HG03521 (cell line): ENCODE data around the gene GHR.
"Not testable (repeated sequence)": the region's sequence is repeated elsewhere in the genome, so short reads cannot be mapped to it uniquely, and the experiment has no call there.

Experiments used
- ATAC-seq: cut with Tn5 transposase; IDR thresholded peaks from one replicate; pipeline ENCODE4 v1.9.1; 2021; ENCODE audit warnings: mild to moderate bottlenecking, moderate library complexity; ENCODE audit not compliant: unreplicated experiment

The GHR gene

DNA sequence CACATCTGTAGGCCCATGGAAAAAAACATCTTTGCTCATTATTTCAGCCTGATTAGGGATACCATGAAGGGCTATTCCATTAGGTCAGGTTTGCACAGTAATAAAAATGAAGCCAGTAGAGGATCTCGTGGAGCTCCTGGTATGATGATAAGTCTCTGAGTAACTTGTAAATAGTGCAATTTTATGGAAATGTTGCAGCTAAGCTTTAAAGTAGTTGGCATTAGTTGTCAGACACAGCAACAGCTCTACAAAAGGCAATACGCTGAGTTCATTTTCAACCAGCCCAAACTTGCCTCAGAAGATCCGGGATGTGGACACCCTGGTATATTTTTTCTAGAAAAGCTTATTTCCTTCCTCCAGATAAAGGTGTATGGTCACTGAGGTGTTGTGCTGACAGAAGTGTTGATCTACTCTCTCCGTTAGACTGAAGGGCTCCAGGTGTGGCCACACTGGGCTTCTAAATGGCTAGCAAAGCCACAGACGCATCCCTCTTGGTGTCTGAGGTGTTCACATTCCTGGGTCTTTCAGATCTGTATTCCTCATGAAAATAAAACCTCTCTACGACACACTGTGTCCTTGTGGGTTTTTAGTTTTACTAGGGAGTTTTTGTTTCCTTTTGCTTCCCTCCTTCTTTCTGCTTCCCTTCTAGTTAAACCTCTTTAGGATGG lies 141.6 kb downstream of the GHR start:
- ATAC-seq: no peak

DNA sequence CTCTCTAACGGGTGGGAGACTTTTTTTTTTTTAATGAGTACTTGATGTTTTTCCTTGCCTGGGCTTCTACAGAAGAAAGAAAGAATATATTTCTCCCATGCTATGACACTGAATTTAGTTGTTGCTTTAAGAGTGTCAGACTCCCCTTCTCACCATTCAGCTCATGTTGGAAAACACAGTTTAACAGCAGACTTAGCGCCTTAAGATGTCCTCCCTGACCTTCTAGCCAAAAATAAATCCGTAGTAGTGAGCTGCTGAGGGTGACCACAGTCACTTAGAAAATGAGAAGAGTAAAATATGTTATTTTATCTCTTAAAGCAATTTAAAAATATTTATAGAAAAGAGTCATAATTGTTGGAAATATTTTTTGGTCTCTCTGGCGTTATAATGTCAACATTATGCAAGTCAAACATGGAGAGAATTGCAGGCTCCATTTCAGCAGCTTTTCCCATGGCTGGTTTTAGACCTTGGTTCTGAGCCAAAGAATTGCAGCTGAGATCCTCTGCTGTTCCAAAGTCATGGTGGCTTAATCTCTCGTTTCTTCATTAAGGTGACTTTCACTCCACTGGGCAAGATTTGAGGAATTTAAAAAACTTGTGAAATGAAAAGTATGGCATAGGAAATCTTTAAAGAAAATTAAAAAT lies 143.5 kb downstream of the GHR start:
- ATAC-seq: no peak

DNA sequence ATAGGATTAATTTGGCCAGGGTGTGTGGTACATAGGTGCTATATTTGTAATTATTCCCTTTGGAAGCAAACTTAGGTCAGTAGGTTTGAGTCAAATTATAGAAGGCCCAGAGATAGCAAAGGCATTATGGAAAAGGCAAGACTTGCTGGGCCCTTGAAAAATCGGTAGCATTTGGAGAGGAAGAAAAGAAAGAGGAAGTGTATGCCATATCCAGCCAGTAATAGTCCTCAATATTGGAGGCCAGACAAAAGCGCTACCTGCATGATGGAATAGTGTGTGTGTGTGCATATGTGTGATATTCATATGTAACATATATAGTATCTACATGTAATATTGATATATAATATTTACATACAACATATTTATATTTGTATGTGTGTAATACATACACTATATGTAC lies 146.1 kb downstream of the GHR start:
- no peak for ATAC-seq

DNA sequence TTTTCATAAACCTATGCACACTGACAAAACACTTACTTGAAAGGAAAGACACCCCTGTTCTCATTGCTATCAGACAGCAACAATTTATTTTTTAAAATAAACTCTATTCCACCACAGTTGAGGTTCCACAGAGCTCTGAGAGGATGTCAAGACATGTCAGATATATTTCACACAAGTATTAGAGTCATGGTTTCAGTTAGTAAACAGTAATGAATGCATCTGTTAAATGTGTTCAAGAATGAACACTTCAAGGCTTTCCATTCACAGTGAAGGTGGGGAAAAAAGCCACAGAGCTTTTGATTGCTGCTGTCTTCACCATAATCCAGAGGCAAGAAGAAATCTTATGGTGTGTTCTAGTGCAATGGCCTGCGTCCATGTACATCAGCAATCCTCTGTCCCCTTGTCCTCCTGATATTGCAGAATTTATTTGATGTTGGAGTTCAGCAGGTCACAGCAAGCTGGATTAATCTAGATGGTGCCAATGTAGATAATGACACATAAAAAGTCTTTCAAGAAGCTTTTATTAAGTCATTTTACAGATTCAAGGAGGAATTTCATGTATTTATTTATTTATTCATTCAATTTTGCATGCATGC lies 146.8 kb downstream of the GHR start:
- ATAC-seq: no peak

DNA sequence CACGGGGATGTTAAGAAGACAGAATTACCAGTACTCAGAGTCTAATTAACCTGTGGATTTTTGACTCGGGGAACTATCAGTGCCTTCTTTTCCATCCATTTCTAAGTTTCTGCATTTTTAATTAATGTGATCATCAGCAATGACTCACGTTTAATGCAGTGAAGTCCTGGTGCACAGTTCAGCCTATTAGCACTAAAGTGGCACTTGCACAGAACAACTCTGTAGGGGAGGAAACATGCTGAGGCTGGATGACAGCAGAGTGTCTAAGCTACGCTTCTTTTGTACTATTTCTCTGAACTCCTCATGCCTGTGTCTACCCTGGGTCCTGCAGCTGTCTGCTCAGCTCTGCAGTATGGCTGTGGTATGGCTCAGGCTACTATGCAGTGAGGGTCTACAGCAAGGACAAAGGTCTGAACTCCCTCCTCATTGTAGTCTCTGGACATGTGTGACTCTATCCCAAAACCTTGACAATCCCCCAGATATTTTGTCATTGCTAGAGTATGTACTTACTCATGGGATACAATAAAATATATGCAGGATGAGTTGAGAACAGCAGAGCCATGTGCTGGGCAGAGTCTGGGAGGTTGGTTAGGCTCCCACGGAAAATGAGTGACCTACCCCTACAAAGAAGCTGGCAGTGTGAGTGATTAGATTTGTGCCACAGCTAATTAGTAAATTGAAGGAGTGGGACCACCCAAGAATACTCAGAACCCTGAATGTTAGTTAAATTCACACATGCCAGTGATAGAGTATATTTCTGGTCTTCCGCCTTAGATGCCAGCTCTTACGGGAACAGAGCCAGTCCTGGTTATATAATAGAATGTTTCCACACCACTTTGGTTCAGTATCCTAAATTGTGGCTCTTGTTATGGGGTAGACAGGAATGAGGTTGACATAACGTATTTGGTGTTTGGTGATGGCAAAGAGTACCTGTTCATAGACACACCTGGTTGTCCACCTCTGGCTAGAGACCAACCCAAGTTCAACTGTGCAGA lies 148.0 kb downstream of the GHR start:
- ATAC-seq: no peak

DNA sequence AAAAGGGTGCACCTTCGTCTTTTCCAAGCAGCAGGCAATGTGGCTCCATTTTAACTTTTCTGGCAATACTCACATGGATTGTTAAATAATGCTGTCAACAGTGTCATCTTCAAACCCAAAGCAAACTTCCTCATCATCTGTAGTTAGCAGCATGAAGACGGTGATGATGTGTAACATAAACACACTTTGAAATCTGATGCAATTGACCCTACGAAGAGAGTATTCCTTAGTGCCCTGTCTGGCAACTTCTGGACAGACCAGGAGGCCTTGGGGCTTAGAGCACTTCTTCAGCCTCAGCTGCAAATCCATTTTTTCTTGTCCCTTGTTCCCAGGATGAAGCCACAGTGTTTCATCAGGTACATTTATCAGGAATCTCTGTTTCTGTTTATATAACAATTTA lies 149.1 kb downstream of the GHR start:
- ATAC-seq: no peak

DNA sequence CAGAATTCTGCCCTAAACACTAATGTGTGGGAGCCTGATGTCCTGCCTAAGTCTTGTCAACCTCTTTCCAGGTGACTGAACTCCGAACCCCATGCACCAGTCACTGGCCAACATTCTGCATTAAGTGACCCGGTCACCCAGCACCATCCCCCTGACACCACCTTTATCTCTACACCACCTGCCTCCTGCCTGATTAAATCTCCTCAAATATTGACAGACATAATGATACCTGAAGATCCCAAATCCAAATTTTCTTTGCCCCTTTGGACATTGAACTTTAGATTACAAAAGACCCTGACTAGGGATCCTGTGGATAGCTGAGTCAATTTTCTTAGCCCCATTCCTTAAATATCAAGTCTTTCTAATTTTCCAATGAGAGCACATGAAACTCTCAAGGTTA lies 150.1 kb downstream of the GHR start:
- no peak for ATAC-seq

DNA sequence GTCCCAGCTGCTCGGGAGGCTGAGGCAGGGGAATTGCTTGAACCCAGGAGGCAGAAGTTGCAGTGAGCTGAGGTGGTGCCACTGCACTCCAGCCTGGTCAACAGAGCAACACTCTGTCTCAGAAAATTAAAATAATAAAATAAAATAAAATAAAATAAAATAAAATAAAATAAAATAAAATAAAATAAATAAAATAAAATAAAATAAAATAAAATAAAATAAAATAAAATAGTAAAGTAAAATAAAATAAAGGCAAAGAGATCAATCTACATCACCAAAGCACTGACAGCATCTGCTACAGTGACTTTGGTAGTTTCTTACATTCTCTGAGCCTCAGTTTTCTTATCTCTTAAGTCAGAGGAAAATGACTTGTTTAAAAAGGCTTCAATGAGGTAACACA lies 152.7 kb downstream of the GHR start:
- ATAC-seq: not testable (repeated sequence)

DNA sequence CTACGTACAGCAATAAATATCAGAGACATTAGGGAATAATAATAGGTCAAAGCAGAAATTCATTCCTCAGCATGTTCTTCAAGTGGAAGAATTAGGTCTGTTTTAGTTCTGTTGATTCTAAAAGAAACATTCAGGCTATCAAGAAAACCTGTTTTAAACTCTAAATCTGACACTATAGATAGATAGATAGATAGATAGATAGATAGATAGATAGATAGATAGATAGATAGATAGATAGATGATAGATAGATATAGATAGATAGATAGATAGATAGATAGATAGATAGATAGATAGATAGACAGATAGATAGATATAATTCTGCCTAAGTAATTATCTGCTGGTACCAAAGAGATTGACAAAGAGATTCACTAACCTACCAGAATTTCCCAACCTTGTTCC lies 155.7 kb downstream of the GHR start:
- not testable (repeated sequence) for ATAC-seq

DNA sequence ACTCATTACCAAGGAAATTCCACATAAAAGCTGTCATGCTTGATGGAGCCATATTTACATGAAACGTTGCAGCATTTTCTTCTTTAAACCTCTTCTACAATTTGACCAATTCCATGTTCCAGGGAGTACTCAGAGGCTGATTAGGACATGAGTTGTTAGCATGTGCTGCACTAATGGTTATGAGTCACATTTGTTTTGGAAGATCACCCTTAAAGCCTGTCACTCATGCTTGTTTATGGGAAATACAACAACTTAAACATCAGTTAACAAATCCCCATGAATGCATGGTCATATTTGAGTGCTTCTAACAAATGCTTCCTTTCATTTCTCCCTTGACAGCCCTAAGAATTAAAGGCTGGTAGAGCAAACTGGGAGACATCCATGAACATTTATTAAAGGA lies 156.1 kb downstream of the GHR start:
- ATAC-seq: no peak

DNA sequence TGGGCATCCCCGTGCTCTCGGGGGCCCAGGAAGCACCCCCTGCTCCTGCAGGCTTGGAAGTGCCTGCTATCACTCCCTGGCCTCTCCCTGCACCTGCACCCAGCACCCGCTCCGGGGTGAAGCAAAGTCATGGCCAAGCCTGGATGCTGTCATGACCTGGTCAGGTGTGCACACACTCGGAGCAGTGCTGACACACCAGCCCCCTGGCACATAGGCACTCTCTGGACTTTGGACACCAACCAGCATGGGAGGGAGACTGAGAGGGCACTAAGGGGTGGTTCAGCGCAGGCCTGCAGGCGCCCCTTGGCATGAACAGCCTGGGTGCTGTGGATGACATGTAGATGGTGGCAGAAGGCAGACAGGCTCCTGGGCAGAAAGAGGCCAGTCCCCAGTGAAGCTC lies 158.6 kb downstream of the GHR start:
- ATAC-seq: no peak

DNA sequence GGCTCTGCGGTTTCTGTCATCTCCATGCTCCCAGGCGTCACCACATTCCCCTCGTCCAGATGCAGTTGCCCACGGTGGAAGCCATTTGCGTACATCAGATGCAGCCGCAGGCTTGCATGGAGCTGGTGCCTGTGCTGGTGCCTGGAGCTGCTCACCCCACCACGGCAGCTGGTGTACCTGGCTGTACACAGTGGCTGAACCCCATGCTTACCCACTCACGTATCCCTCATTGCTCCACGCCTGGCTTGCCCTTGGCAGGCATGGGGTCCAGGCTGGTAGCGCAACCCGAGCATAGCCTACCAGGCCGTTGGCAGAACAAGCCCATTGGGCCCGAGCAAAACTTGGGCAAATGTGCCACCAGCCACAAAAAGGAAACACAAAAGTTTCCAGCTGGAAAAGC lies 159.5 kb downstream of the GHR start:
- ATAC-seq: no peak

DNA sequence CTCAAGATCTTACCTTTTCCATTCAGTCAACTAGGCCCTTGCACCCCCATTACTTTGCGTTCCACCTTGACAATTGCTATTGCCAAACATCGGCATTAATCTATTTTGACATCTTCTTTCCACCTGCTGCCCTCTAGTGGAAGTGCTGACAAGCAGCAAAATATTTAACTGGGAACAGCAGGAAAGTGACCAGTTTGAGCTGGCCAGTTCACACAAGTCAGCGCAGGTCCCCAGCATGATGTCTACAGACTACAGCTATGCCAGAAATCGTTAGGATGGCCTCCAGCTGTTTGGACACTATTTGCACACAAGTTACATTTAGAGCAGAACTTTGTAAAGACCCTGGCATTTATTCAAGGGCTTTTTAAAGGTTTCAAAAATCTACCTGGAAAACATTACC lies 160.1 kb downstream of the GHR start:
- ATAC-seq: no peak

DNA sequence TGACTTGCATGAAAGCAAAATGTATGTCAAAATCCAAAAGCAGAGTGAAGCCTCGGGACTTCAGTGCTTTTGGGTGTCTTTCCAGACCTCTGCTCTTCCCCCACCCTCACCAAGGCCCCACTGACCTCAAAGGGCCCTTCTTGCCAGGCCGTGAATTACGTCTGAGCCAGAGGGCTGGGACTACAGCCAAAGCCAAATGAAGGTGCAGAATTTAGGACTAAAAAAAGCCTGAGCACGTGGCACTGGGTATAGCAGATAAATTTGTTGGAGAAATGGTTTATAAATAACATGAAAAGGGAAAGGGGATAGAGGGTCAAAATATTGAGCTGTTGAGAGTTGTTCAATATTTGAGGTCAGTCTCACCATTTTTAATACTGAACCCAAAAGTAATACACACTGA lies 163.4 kb downstream of the GHR start:
- no peak for ATAC-seq

DNA sequence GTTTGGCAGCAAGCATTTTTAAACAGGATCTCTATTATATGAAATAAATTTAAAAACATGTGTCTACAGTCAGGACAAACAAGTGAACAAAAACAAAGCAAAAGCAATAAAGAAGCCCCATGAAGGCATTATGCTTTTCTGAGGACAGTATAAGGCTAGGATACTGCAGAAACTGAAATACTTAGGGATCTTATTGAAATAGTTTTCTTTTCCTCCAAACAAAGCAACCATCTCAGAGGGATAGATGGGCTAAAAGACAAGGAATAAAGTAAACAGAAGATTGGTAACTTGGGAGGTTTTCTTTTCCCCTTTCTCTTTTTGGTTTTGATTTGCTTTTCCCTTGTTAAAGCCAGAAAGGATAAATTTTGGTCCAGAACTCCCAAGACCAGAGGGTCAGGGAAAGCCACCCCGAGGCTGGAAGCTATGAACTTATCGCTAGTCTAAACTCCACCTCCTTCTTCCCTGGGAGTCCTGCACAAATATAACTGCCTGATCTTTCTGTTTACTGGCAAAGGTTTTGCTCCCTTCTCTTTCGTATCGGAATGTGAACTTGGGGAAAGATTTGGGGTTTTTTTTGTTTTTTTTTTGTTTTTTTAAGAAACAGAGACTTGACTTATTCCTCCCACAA lies 164.0 kb downstream of the GHR start:
- ATAC-seq: no peak

DNA sequence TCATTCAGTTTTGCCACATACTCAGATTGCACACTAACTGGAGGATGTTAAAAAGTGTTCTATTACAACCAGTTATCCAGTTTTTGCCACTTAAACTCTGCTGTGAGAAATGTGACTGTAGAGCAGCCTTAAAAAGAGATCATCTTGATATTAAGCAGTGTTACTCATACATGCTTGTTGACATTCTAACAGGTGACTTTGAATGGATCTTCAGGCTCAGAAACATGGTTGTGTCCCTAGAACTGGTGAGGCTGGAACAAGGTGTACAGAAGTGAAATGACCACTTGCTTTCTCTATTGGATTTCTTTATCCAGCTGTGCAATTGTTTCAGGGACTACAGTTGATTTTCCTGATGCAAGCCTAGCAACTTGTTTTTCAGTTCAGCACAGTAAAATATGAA lies 167.3 kb downstream of the GHR start:
- no peak for ATAC-seq

DNA sequence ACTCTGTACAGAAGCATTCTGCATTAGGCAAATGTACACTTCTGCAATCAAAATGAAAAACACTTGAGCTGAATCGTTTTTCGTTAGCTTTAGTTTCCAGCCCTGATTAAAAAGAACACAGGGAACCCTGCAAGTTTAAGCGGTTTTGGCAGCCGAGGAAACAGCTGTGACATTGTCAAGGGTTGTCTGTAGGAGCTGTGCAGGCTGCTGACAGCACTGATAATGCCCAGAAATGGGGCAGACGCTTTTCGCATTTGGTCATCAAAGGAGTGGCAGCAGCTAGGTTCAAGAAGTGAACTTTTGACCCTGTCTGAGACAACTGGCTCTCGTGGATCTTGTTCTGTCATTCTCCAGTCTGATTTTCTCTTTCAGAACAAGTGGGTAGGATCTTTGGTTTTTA lies 167.8 kb downstream of the GHR start:
- ATAC-seq: no peak

DNA sequence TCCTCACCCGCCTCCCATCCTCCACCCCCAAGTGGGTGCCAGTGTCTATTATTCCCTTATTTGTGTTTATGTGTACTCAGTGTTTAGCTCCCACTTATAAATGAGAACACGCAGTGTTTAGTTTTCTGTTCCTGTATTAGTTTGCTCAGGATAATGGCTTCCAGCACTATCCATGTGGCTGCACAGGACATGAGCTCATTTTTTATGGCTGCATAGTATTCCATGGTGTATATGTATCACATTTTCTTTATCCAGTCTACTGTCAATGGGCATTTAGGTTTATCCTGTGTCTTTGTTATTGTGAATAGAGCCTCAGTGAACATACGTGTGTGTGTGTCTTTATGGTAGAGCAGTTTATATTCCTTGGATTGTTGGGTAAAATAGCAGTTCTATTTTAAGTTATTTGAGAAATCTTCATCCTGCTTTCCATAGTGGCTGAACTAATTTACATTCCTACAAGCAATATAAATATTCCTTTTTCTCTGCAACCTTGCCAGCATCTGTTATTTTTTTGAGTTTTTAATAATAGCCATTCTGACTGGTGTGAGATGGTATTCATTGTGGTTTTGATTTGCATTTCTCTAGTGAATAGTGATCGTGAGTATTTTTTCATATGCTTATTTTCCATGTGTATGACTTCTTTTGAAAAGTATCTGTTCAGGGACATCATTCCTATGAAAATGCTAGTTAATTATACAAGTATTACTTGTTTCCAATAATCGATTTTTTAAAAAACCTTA lies 169.3 kb downstream of the GHR start:
- ATAC-seq: no peak

DNA sequence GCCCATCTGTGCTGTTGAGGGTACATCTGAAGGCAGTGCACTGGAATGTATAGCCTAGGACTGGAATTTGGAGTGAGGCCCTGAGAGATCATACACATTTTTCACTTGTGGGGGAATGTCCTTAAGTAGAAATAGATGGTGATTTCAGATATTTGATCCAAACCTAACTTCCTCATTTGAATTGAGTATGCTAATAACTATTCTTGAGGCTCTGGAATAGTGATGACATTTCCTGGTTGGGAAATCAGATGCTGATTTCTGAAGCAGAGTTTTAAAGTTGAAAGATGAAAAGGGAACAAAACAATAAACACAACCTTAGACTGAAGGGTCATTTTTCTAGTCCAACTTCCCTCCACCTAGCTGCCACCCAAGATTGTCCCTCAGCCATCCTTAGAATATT lies 170.4 kb downstream of the GHR start:
- ATAC-seq: no peak

DNA sequence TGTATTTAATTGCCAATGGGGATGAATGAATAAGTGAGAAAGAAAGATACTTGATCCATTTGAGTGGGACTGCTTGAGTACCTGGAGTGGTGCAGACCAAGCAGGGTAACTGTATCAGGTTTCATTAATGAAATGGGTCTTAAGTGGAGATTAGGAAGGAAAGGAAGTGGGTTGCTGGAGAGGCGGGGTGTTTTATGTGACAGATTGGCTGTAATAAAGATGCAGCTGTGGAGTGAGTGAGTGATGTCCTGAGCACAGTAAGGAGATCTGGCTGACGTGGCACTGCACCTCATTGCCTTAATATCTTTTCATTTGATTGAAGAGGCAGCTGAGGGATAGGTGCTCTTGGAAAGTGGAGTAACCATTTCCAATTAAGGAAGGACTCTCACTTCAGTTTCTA lies 172.4 kb downstream of the GHR start:
- no peak for ATAC-seq
